Psoas muscle (tissue), 8 donors: ENCODE results near the gene EYA2. TPM values are rescaled to one million over a fixed set of nuclear protein-coding genes. Genes with fewer than 3 reads are reported as not detected.

Experiments used
- ATAC-seq, 4 donors: fragments of 200-7000 bp; cut with Tn5 transposase; one replicate each; pipeline ENCODE4 v1.9.1; 2020; ENCODE audit warnings: moderate library complexity in 3 of 4, mild to moderate bottlenecking in 2 of 4
- DNase-seq, 2 donors: peaks; one replicate each; pipeline ENCODE4 v3.0.0-alpha.2; 2020
- H3K27ac ChIP-seq: fragments of 200-600 bp; one replicate; pipeline ENCODE4 v1.8.0; 2022
- H3K27me3 ChIP-seq, 3 donors: fragments of 200-600 bp in 1 of 3; one replicate each; pipeline versions ENCODE4 v1.6.1 to v1.8.0; 2013 to 2022; ENCODE audit warnings: low read length in 2 of 3, mild to moderate bottlenecking in 2 of 3, moderate library complexity in 1 of 3; ENCODE audit not compliant: insufficient read depth in 3 of 3
- H3K36me3 ChIP-seq, 2 donors: fragments of 200-600 bp in 1 of 2; one replicate each; pipeline versions ENCODE4 v1.6.1 to v1.8.0; 2013 to 2022; ENCODE audit warnings: low read depth in 1 of 2, mild to moderate bottlenecking in 1 of 2, moderate library complexity in 1 of 2; ENCODE audit not compliant: insufficient read depth in 1 of 2
- H3K4me1 ChIP-seq: fragments of 200-600 bp; one replicate; pipeline ENCODE4 v1.8.0; 2022
- H3K4me3 ChIP-seq: fragments of 200-600 bp; one replicate; pipeline ENCODE4 v1.8.0; 2022; ENCODE audit warnings: mild to moderate bottlenecking
- H3K9me3 ChIP-seq: fragments of 200-600 bp; one replicate; pipeline ENCODE4 v1.8.0; 2022
- WGBS, 3 donors: extraction: QIAGEN DNeasy Blood & Tissue Kit; methylation state at CpG; one replicate each; pipeline versions ENCODE4 v1.1.6 to v1.1.7; 2013; 5-methylcytosine and 5-hydroxymethylcytosine counted together
- intact Hi-C, 2 donors: fragments of 100-400 bp; cut with DNase I; formaldehyde crosslinking; loops; one replicate each; pipeline versions ENCODE4 v1.11.0 to v1.14.2; 2022
- polyA plus RNA-seq, 3 donors: library from polyadenylated mRNA; stranded (reverse); fragments of 200-250 nt; gene quantifications; one replicate each; pipeline ENCODE4 v1.2.3, GENCODE V29; 2013
- total RNA-seq, 4 donors: library from RNA; stranded (reverse); fragmentation: NEBNext Ultra II Directional in 2 of 4; extraction: Animal tissue kit (Norgen Biotek cat#: 25700) in 2 of 4; gene quantifications; one replicate each; pipeline versions ENCODE4 v1.2.1 to v1.2.4, GENCODE V29; 2021 to 2023
- TF ChIP-seq, protein P1 (sequence below): fragments of 200-600 bp; IDR thresholded peaks from one replicate; pipeline ENCODE4 v1.8.0; 2022; ENCODE audit warnings: antibody characterized with exemption
- donor health status: healthy with polysubstance abuse.
- donor health status: DM: no; HTN: no; CAD: no; lungs with moderate emphysema.
- donor health status: Bipolar disorder and iron deficiency.
- donor health status: healthy.
- donor health status: DM: yes; HTN: yes; CAD: no.
- donor health status: DM: no; HTN: no; CAD: no.
- donor health status: DM: no; HTN: no; CAD: no.
- donor health status: DM: yes; HTN: yes; CAD: no.

EYA2 gene
- total and polyA plus RNA-seq, 7 donors = 0.72 to 4.0 (median 2.0) TPM

DNA sequence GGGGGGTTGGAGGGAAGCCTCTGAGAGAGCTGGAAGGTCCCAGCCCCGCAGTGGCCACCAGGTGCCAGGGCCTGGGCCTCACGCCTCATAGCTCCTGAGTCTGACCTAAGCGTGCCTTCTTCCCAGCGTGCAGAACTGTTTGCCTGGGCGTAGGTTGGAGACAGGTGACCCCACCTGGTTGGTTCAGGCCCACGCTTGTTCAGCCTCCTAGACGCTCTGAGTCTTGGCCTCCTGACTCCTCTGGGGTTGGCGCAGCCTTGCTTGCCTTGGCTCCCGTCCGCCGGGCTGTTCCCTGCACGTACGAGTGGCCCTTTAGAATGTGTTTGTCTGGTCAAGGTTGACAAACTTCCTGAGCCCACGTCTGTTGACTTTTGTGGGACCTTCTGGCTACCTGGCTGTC lies 70.8 kb downstream of the EYA2 start:
- ATAC-seq (no peak), DNase-seq (no peak)
- 71 to 90% (median 85%) methylated on average over 14 of the region's 14 CpGs for WGBS, 3 donors
- Histone ChIP-seq H3K27me3 (peaks cover 0 to 3% (median 0%) of the 10 kb centered on the region in 3 donors), H3K9me3 (no peaks in the 10 kb centered on the region), H3K27ac (no peak overlapping the region), H3K36me3 (no peaks in the 10 kb centered on the region), H3K4me1 (no peaks in the 10 kb centered on the region), H3K4me3 (no peak overlapping the region)
- TF ChIP-seq, protein P1, sequence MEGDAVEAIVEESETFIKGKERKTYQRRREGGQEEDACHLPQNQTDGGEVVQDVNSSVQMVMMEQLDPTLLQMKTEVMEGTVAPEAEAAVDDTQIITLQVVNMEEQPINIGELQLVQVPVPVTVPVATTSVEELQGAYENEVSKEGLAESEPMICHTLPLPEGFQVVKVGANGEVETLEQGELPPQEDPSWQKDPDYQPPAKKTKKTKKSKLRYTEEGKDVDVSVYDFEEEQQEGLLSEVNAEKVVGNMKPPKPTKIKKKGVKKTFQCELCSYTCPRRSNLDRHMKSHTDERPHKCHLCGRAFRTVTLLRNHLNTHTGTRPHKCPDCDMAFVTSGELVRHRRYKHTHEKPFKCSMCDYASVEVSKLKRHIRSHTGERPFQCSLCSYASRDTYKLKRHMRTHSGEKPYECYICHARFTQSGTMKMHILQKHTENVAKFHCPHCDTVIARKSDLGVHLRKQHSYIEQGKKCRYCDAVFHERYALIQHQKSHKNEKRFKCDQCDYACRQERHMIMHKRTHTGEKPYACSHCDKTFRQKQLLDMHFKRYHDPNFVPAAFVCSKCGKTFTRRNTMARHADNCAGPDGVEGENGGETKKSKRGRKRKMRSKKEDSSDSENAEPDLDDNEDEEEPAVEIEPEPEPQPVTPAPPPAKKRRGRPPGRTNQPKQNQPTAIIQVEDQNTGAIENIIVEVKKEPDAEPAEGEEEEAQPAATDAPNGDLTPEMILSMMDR = no peak
- intact Hi-C loops = no loop called here

DNA sequence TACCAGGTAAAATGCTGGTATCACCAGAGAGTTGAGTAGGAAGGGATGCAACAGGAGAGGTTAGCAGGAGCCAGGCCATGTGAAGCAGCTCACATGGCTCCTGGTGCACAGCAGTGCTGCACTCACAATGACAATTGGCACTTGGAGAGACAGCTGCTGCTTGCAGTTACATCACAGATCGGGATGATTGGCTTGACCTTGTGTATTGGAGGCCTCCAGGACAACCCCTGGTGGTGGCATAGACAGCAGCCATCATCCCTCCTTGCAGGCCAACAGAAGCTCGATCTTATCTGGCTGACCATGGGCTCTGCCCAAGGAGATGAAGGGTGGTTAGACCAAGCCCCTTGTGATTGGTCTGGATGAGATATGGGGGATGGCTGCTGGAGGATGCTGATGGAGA lies 73.0 kb downstream of the EYA2 start:
- DNase-seq (no peak), ATAC-seq (no peak)
- WGBS, 3 donors = 32 to 63% (median 34%) methylated on average over 2 of the region's 2 CpGs
- Histone ChIP-seq H3K9me3 (no peaks in the 10 kb centered on the region), H3K27ac (no peak overlapping the region), H3K27me3 (peaks cover 0 to 1% (median 0%) of the 10 kb centered on the region in 3 donors), H3K4me1 (no peaks in the 10 kb centered on the region), H3K36me3 (no peaks in the 10 kb centered on the region), H3K4me3 (no peak overlapping the region)
- TF ChIP-seq, protein P1 = no peak
- intact Hi-C loops = no loop called here

DNA sequence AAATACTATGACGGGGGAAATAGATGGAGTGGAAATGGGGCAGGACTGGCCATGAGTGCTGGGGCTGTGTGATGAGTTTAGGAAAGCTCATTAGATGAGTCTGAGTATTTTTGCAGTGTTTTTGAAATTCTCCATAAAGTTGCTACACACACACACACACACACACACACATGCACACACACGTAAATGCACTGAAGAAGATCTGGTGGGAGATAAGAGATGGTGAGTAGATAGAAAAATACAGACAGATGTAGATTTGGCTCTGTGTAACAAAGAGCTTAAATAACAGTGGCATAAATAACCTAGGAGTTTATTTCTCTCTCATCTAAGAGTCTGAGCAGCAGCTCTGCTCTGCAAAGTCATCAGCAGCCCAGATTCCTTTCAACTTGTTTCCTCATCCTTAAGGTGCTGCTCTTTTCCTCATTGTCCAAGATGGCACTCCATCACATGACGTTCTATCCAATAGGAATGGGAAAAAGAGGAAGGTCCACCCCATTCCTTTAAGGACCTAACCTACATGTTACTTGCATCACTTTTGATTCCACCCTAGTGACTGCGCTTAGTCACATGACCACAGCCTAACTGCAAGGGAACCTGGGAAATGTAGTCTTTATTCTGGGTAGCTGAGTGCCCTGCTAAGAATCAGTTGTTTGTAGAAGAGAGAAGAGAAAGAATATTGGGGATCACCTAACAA lies 76.4 kb downstream of the EYA2 start:
- TF ChIP-seq, protein P1 = no peak
- Histone ChIP-seq H3K4me3 (no peak overlapping the region), H3K27me3 (no peaks in the 10 kb centered on the region), H3K4me1 (no peaks in the 10 kb centered on the region), H3K9me3 (no peaks in the 10 kb centered on the region), H3K27ac (no peak overlapping the region), H3K36me3 (no peaks in the 10 kb centered on the region)
- 26 to 31% (median 29%) methylated on average over 4 of the region's 4 CpGs for WGBS, 3 donors
- ATAC-seq = peak in 1 of 4 donors; percentile 53
- DNase-seq = no peak
- intact Hi-C loops = no loop called here

DNA sequence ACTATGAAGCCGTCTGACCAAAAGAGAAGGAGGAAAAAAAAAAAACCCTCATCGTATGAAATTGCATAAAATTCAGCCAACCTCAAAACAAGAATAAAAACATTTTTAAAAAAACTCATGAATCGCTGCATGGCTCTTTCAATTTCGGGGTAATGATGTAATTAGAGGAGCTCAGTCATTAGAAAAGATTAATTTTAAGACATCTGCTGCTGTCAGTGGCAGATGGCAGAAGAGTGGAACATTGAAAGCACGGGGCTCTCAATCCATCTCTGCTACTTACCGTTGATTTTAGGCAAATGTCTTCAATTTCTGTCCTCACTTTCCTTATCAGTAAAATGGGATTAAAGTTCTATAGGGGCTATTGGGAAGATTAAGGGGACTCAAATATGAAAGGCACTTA lies 79.1 kb downstream of the EYA2 start:
- ATAC-seq (no peak), DNase-seq (no peak)
- no peaks in the 10 kb centered on the region for H3K36me3 ChIP-seq
- intact Hi-C loops = no loop called here
- no peak overlapping the region for H3K4me3 ChIP-seq
- H3K27ac ChIP-seq = no peak overlapping the region
- TF ChIP-seq, protein P1 = no peak
- H3K27me3 ChIP-seq = no peaks in the 10 kb centered on the region
- no peaks in the 10 kb centered on the region for H3K9me3 ChIP-seq
- 46 to 58% (median 52%) methylated on average over 6 of the region's 6 CpGs for WGBS, 3 donors
- H3K4me1 ChIP-seq = no peaks in the 10 kb centered on the region
